ENCODE results near the gene LIME1.
A peak's percentile ranks its signal among the peaks of the same experiment; 100 is the strongest.

The LIME1 gene

GRCh38 chr20:63735859-63736718 is at the start of gene LIME1:
TSS of gene LIME1 (plus strand) at chr20:63736664. CDS start at chr20:63737550, 886 bp downstream.
- peak; percentile 84 for DNase-seq (ENCODE audit: low spot score)

DNA sequence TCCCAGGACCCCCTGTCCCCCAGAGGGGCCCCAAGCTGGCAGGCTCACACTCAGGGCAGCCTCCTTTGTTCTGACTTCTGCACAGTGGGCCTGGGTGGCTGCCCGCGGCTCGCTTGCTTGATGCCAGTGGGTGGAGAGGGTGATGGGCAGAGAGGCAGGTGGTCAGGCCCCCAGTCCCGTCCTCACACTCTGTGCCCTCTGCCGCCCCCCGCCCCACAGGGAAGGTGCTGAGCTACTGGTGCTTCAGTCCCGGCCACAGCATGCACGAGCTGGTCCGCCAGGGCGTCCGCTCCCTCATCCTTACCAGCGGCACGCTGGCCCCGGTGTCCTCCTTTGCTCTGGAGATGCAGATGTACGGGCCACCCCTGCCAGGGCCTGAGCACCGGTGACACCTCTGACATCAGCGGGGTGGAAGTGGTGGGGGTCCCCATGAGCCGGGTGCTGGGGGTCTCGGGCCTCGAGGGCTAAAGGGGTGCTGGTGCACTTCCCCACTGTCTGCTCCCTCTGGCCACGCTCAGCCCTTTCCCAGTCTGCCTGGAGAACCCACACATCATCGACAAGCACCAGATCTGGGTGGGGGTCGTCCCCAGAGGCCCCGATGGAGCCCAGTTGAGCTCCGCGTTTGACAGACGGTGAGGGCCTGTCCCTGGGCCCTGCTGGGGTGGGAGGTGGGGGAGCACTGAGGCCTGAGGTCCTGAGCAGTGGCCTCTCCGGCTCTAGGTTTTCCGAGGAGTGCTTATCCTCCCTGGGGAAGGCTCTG is 48.9 kb upstream of the LIME1 start:
- DNase-seq (ENCODE audit: low spot score): no peak

DNA sequence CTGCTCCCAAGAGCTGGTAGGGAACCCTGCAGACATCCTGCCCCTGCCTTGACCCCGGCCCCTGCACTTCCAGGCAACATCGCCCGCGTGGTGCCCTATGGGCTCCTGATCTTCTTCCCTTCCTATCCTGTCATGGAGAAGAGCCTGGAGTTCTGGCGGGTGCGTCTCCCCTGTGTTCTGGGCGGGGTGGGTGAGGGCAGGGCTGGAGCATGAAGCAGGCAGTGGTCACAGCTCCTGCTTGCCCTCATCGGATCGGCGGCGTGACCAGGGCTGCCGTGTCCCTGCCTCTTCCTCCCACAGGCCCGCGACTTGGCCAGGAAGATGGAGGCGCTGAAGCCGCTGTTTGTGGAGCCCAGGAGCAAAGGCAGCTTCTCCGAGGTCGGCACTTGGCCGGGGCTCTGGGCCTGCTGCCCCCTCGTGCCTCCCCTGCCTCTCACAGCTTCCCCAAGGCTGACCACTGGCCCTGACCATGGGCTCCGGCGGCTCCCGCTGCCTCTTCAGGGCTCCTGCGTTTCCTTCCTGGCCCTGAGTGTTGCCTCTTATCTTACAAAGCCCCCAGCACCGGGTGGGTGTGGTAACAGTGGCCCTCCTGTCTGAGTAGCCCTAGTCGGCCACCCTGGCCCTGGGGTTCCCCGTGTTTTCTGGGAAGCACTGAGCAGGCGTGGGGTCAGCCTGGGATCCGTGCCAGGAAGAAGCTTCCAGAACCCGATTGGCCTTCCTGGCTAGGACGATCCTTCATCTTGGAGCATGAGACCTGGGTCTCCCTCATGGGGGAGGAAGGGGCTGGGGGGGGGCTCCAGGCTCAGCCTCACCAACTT is 48.0 kb upstream of the LIME1 start:
- DNase-seq (ENCODE audit: low spot score): no peak

DNA sequence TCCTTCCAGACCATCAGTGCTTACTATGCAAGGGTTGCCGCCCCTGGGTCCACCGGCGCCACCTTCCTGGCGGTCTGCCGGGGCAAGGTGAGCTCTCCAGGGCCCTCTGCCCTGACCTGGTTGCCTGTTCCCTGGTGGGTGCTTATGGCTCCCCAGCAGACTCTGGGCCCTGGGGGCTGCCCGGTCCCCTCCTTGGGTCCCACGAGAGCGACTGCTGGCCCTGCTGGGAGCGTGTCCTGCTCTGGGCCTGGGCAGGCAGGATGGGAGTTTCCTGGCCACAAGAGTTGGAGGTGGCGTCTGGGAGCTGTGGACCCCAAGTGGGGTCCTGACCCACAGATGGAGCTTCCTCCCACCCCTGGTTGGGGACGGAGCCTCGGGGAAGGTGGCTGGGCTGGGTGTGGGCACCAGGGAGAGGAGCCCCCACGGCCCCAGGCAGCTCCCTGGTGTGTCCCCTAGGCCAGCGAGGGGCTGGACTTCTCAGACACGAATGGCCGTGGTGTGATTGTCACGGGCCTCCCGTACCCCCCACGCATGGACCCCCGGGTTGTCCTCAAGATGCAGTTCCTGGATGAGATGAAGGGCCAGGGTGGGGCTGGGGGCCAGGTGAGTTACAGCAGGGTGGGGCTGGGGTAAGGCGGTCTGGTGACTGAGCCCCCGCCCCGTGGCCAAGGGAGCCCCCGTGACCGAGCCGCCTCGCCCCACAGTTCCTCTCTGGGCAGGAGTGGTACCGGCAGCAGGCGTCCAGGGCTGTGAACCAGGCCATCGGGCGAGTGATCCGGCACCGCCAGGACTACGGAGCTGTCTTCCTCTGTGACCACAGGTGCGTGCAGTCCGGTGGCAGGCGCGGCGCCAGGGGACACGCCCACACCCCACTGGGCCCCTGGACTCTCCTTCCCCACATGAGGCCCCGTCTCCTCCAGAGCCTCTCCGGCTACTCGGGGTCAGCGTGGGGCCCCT is 47.1 kb upstream of the LIME1 start:
- DNase-seq (ENCODE audit: low spot score): no peak

DNA sequence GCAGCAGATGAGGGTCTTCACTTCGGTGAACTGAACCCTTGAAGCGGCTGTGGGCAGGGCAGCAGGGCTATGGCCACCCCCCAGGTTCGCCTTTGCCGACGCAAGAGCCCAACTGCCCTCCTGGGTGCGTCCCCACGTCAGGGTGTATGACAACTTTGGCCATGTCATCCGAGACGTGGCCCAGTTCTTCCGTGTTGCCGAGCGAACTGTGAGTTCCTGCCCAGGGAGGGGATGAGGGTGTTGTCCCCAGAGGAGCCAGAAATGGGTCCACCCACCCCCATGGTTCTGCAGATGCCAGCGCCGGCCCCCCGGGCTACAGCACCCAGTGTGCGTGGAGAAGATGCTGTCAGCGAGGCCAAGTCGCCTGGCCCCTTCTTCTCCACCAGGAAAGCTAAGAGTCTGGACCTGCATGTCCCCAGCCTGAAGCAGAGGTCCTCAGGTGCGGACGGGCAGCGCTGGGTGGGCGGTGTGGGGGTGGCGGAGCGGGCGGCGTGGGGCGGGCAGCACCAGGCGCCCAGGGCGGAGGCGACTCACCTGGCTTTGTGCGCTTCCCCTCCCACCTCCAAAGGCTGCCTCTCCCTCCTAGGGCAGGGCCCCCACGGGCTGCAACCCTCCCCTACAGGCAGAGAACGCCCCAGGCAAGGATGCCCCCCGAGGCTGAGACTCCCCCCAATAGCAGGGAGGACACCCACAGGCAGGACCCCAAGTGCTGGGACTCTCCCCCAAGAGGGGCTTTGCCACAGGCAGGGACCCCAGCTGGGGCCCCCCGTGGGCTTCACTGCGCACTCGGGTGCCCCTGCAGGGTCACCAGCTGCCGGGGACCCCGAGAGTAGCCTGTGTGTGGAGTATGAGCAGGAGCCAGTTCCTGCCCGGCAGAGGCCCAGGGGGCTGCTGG is 46.2 kb upstream of the LIME1 start:
- no peak for DNase-seq (ENCODE audit: low spot score)

DNA sequence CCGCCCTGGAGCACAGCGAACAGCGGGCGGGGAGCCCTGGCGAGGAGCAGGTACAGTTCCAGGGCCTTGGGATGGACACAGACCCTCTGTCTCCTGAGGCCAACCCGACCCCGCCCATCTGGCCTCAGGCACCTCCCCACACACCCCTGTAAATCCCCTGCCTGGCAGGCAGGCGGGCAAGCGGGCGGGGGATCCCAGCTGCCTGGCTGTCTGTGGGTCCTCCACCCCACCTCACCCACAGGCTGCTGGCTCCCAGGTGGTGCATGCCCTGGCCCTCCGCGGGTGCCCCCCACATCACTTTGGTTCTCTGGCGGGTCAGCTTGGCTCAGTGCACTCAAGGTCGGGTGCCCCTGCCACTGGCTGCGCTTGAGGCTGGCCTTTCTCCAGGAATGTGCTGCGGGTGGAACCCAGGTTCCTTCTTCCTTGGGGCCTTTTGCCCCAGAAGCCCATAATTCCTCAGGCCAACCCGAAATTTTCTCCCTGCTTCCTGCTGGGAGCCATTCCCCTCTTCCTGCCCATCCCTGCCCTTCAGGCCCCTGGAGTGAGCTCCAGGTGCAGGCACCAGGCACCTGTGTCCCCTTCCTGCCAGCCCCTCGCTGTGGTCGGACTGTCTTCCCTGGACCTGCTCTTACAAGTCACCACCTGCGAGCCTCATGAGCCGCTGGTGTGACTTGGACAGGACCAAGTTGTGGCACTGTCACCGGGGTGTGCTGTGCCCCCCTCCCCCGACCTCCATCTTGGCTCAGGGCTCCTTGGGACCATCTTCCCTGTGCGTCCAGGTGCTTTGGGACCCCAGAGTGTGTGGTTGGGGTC is 45.4 kb upstream of the LIME1 start:
- DNase-seq (ENCODE audit: low spot score): no peak

DNA sequence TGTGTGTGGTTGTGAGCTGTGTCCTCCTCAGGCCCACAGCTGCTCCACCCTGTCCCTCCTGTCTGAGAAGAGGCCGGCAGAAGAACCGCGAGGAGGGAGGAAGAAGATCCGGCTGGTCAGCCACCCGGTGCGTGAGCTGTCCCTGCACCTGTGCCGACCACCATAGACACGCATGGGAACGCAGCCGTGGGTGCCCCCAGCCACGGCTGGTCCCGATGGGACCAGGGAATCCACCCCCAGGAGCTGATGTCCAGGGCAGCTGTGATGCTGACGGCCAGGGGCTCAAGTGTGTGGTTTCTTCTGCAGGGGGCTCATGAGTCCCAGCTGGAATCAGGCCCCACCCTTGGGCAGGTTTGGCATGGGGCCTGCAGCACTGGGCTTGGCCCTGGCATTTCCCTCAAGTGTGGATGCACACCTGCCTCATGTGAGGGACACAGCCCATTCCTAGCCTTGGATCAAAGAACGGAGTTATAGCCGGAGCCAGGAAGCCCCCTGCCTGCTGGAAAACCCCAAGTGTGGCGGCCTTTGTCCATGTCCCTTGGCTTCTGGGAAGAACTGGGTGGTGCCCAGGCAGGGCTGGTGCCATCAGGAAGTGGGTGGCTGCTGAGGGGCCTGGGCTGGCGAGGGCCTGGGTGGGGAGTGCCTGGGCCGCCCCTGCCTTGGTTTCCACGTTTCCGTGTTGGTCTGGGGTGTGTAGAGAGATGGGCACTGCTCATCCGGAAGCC is 44.6 kb upstream of the LIME1 start:
- DNase-seq (ENCODE audit: low spot score): no peak

DNA sequence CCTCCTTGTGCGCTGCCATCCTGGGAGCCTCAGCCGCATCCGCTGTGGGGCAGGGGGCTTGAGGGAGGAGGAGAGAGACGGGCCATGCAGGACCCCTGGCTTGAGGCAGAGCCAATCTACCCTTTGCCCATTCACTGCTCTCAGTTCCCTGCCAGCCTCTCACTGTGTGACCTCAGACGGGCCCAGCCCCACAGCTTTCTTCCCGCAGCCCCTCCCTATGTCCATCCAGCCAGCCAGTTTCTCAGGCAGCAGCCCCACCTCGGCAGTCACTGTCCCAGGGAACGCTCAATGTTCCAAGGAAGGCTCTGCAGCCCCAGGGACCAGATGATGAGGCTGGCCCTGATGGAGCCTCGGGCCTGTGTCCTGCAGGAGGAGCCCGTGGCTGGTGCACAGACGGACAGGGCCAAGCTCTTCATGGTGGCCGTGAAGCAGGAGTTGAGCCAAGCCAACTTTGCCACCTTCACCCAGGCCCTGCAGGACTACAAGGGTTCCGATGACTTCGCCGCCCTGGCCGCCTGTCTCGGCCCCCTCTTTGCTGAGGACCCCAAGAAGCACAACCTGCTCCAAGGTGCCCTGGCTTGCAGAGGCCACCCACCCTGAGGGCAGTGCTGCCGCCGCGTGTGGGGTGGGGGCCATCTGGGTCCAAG is 43.9 kb upstream of the LIME1 start:
- no peak for DNase-seq (ENCODE audit: low spot score)

DNA sequence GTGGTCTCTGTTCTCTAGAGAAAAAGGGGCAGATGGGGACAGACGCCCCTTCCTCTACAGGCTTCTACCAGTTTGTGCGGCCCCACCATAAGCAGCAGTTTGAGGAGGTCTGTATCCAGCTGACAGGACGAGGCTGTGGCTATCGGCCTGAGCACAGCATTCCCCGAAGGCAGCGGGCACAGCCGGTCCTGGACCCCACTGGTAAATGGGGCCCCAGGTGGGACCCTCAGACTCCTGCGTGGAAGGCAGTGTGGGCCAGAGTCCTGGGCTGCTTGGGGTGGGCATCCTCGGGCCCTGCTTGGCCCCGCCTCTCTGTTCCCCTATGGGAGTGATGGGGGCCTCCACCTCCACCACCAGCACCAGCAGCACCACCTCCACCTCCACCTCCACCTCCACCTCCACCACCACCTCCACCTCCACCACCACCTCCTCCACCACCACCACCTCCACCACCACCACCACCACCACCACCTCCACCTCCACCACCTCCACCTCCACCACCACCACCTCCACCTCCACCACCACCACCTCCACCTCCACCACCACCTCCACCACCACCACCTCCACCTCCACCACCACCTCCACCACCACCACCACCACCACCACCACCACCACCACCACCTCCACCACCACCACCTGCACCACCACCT is 43.3 kb upstream of the LIME1 start:
- no peak for DNase-seq (ENCODE audit: low spot score)

- no peak for DNase-seq (ENCODE audit: low spot score)
These were observed 42.5 kb upstream of the LIME1 start for GRCh38 chr20:63693733-63694583.

DNA sequence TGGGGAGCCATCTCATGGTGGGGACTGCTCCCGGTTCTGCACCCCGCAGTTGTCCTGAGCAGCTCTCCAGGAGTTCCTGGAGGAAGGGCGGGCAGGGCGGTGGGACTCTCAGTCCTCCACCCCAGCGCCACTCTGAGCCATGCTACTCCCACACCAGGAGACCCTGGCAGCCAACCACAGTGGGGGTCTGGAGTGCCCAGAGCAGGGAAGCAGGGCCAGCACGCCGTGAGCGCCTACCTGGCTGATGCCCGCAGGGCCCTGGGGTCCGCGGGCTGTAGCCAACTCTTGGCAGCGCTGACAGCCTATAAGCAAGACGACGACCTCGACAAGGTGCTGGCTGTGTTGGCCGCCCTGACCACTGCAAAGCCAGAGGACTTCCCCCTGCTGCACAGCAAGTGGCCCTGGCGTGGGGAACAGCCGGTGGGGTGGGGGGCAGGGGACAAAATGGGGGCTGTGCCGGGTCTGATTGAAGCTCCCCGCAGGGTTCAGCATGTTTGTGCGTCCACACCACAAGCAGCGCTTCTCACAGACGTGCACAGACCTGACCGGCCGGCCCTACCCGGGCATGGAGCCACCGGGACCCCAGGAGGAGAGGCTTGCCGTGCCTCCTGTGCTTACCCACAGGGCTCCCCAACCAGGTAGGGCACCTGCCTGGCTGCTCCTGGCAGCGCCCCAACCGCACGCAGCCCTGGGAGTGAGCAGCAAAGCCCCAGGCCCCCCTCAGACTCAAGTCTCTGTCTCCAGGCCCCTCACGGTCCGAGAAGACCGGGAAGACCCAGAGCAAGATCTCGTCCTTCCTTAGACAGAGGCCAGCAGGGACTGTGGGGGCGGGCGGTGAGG is 41.7 kb upstream of the LIME1 start:
- no peak for DNase-seq (ENCODE audit: low spot score)

- DNase-seq (ENCODE audit: low spot score): no peak
These were observed 40.8 kb upstream of the LIME1 start for GRCh38 chr20:63695424-63696305.

DNA sequence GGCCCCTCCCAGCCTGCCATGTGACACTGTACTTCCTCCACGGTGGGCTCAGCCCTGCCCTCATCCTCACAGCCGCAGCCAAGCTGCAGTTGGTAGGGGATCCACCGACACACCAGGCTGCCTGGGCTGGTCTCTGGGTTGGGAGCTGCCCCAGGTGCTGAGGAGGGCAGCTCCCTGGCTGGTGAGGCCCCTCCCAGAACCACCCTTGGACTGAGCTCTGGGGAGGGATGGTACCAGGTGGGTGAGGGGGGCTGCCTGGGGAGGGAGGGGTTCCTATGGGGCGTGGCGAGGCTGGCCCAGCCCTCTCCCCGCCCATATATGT is 40.2 kb upstream of the LIME1 start:
- no peak for DNase-seq (ENCODE audit: low spot score)

GRCh38 chr20:63696628-63697356 is 39.7 kb upstream of the LIME1 start, which contains the start of gene TNFRSF6B:
TSS of gene TNFRSF6B (plus strand) at chr20:63696652. CDS start at chr20:63696768, 116 bp downstream.
- no peak for DNase-seq (ENCODE audit: low spot score)

Data from CD4-positive, alpha-beta T cell treated with Interleukin-2 at 100 ng/mL for 4 hours (primary cell).